ENCODE measurements around the gene SYCE1L.

The SYCE1L gene

DNA sequence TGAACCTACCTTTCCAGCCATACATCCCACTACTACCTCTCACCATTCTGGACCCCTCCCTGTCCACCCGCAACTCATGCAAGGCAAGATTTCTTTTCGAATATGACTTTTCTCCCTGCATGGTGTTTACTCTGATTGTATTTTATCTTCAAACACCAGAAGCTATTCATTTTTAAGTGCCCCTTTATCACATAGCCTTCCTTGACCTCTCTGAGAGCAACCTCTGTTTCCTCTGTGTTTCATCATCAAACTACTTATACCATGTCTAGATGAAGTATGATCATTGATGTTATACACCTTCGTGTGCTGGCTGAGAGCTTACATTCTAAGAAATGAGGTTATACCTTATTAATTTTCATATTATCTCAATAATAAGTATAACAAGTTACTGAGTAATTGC, 31.8 kb downstream of the SYCE1L start:
- Histone ChIP-seq H3K4me1 (ENCODE audit: control insufficient read depth, low read length) (no peaks in the 10 kb centered on the region), H3K36me3 (ENCODE audit: control insufficient read depth, low read length) (no peaks in the 10 kb centered on the region), H3K9me3 (ENCODE audit: control insufficient read depth, insufficient read depth, low read length) (no peaks in the 10 kb centered on the region), H3K27ac (ENCODE audit: low read depth, low read length) (no peak overlapping the region), H4K20me1 (ENCODE audit: control insufficient read depth, insufficient read depth, low read depth, low read length) (no peaks in the 10 kb centered on the region), H3F3A (ENCODE audit: control insufficient read depth, insufficient read depth) (no peaks in the 10 kb centered on the region), H3K27me3 (ENCODE audit: control insufficient read depth, low read length) (peaks cover 16% of the 10 kb centered on the region), H3K4me3 (ENCODE audit: low read length) (no peak overlapping the region), H3K79me2 (ENCODE audit: control insufficient read depth, low read length) (no peaks in the 10 kb centered on the region), H3K4me2 (ENCODE audit: low read length) (no peak overlapping the region), H3K9me2 (replicated peaks; ENCODE audit: control insufficient read depth, low read length) (no peaks in the 10 kb centered on the region)
- TF ChIP-seq, protein P1, sequence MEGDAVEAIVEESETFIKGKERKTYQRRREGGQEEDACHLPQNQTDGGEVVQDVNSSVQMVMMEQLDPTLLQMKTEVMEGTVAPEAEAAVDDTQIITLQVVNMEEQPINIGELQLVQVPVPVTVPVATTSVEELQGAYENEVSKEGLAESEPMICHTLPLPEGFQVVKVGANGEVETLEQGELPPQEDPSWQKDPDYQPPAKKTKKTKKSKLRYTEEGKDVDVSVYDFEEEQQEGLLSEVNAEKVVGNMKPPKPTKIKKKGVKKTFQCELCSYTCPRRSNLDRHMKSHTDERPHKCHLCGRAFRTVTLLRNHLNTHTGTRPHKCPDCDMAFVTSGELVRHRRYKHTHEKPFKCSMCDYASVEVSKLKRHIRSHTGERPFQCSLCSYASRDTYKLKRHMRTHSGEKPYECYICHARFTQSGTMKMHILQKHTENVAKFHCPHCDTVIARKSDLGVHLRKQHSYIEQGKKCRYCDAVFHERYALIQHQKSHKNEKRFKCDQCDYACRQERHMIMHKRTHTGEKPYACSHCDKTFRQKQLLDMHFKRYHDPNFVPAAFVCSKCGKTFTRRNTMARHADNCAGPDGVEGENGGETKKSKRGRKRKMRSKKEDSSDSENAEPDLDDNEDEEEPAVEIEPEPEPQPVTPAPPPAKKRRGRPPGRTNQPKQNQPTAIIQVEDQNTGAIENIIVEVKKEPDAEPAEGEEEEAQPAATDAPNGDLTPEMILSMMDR (IDR thresholded peaks at IDR 0.05; ENCODE audit: low read depth, low read length, poor library complexity, severe bottlenecking), result no peak
- TF ChIP-seq EZH2phosphoT487 (IDR thresholded peaks at IDR 0.05; ENCODE audit: borderline replicate concordance, low read length), result no peak

DNA sequence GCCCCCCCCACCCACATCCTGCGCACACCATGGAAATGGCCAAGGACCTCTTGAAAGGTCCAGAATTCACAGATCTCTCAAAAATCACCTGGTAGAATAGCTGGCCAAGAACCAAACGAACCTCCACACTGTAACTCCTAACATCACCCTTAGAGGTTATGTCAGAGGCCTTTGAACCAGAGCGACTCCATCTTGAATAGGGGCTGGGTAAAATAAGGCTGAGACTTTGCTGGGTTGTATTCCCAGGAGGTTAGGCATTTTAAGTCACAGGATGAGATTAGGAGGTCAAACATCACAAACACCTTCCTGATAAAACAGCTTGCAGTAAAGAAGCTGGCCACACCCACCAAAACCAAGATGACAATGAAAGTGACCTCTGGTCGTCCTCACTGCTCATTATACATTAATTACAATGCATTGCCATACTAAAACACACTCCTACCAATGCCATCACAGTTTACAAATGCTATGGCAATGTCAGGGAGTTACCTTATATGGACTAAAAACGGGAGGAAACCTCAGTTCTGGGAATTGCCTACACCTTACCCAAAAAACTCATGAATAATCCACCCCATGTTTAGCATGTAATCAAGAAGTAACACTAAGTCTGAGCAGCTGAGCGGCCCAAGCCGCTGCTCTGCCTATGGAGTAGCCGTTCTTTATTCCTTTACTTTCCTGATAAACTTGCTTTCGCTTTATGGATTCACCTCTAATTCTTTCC, 34.8 kb downstream of the SYCE1L start:
- H3K27me3 ChIP-seq (ENCODE audit: control insufficient read depth, low read length), result peaks cover 11% of the 10 kb centered on the region
- H3K4me1 ChIP-seq (ENCODE audit: control insufficient read depth, low read length), result no peaks in the 10 kb centered on the region
- H3K36me3 ChIP-seq (ENCODE audit: control insufficient read depth, low read length), result no peaks in the 10 kb centered on the region
- H3K79me2 ChIP-seq (ENCODE audit: control insufficient read depth, low read length), result no peaks in the 10 kb centered on the region
- no peaks in the 10 kb centered on the region for H3F3A ChIP-seq (ENCODE audit: control insufficient read depth, insufficient read depth)
- H3K27ac ChIP-seq (ENCODE audit: low read depth, low read length), result no peak overlapping the region
- no peaks in the 10 kb centered on the region for H3K9me2 ChIP-seq (replicated peaks; ENCODE audit: control insufficient read depth, low read length)
- TF ChIP-seq, protein P1 (IDR thresholded peaks at IDR 0.05; ENCODE audit: low read depth, low read length, poor library complexity, severe bottlenecking), result no peak
- H3K9me3 ChIP-seq (ENCODE audit: control insufficient read depth, insufficient read depth, low read length), result no peaks in the 10 kb centered on the region
- H3K4me2 ChIP-seq (ENCODE audit: low read length), result no peak overlapping the region
- H4K20me1 ChIP-seq (ENCODE audit: control insufficient read depth, insufficient read depth, low read depth, low read length), result no peaks in the 10 kb centered on the region
- no peak overlapping the region for H3K4me3 ChIP-seq (ENCODE audit: low read length)

DNA sequence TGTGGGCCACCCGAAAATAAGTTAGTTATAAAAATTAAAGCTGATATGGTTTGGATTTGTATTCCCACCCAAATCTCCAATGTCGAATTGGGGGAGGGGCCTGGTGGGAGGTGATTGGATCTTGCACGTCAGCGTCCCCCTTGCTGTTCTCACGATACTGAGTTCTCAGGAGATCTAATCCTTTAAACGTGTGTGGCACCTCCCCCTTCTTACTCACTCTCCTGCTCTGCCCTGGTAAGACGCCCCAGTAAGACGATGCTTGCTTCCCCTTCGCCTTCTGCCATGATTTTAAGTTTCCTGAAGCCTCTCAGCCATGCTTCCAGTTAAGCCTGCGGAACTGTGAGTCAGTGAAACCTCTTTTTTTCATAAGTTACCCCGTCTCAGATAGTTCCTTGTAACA, 35.4 kb downstream of the SYCE1L start:
- Histone ChIP-seq H4K20me1 (ENCODE audit: control insufficient read depth, insufficient read depth, low read depth, low read length) (no peaks in the 10 kb centered on the region), H3K79me2 (ENCODE audit: control insufficient read depth, low read length) (no peaks in the 10 kb centered on the region), H3K4me2 (ENCODE audit: low read length) (no peak overlapping the region), H3F3A (ENCODE audit: control insufficient read depth, insufficient read depth) (no peaks in the 10 kb centered on the region), H3K9me3 (ENCODE audit: control insufficient read depth, insufficient read depth, low read length) (no peaks in the 10 kb centered on the region), H3K4me3 (ENCODE audit: low read length) (no peak overlapping the region), H3K36me3 (ENCODE audit: control insufficient read depth, low read length) (no peaks in the 10 kb centered on the region), H3K4me1 (ENCODE audit: control insufficient read depth, low read length) (no peaks in the 10 kb centered on the region), H3K27me3 (ENCODE audit: control insufficient read depth, low read length) (peaks cover 10% of the 10 kb centered on the region), H3K9me2 (replicated peaks; ENCODE audit: control insufficient read depth, low read length) (no peaks in the 10 kb centered on the region), H3K27ac (ENCODE audit: low read depth, low read length) (no peak overlapping the region)
- TF ChIP-seq EZH2phosphoT487 (IDR thresholded peaks at IDR 0.05; ENCODE audit: borderline replicate concordance, low read length), result no peak
- TF ChIP-seq, protein P1 (IDR thresholded peaks at IDR 0.05; ENCODE audit: low read depth, low read length, poor library complexity, severe bottlenecking), result no peak
